Breast epithelium (tissue), 4 donors: ENCODE results near the gene ASTN2. TPM values are rescaled to one million over a fixed set of nuclear protein-coding genes. Genes with fewer than 3 reads are reported as not detected.

Experiments used
- DNase-seq, 2 donors: peaks; one replicate each; pipeline ENCODE4 v3.0.0-alpha.2; 2019; ENCODE audit warnings: low spot score in 2 of 2
- H3K27ac ChIP-seq, 2 donors: fragments of 200-600 bp; sonication (generic) in 1 of 2; one replicate each; pipeline ENCODE4 v1.5.1; 2016 to 2019; ENCODE audit warnings: mild to moderate bottlenecking in 1 of 2
- H3K27me3 ChIP-seq, 2 donors: fragments of 200-600 bp; sonication (generic) in 1 of 2; one replicate each; pipeline versions ENCODE4 v1.5.1 to v1.6.0; 2017 to 2019; ENCODE audit warnings: control low read depth in 1 of 2, mild to moderate bottlenecking in 1 of 2
- H3K36me3 ChIP-seq: fragments of 200-600 bp; one replicate; pipeline ENCODE4 v1.5.1; 2019
- H3K4me1 ChIP-seq, 2 donors: fragments of 200-600 bp; sonication (generic); one replicate each; pipeline ENCODE4 v1.5.1; 2016 to 2019; ENCODE audit warnings: control low read depth in 1 of 2
- H3K4me3 ChIP-seq, 3 donors: fragments of 200-600 bp; sonication (generic); 1 replicate in 2 of 3; 2 replicates in 1 of 3; pipeline ENCODE4 v1.5.1; 2016 to 2019; ENCODE audit warnings: mild to moderate bottlenecking in 3 of 3, moderate library complexity in 2 of 3
- H3K9me3 ChIP-seq, 2 donors: fragments of 200-600 bp; sonication (generic) in 1 of 2; one replicate each; pipeline ENCODE4 v1.5.1; 2016 to 2019; ENCODE audit warnings: control low read depth in 1 of 2
- CTCF ChIP-seq, 3 donors: fragments of 450-650 bp; IDR thresholded peaks; one replicate each; pipeline ENCODE4 v1.5.1; 2016 to 2017; ENCODE audit warnings: antibody characterized with exemption in 3 of 3, mild to moderate bottlenecking in 3 of 3, moderate library complexity in 3 of 3
- POLR2A ChIP-seq: fragments of 450-650 bp; IDR thresholded peaks from one replicate; pipeline ENCODE4 v1.6.1; 2016; ENCODE audit warnings: antibody characterized with exemption, mild to moderate bottlenecking, moderate library complexity
- POLR2AphosphoS5 ChIP-seq, 3 donors: sonication (generic); formaldehyde crosslinking; IDR thresholded peaks; one replicate each; pipeline ENCODE4 v1.6.1; 2017; ENCODE audit warnings: antibody characterized with exemption in 3 of 3
- intact Hi-C: fragments of 100-400 bp; cut with DNase I; formaldehyde crosslinking; loops from one replicate; pipeline ENCODE4 v1.15.1; 2023; ENCODE audit warnings: low total_unique reads
- total RNA-seq, 3 donors: library from RNA; depleted of rRNA; stranded (reverse); fragments of >200 nt; gene quantifications; one replicate each; pipeline ENCODE4 v1.1.0, GENCODE V29; 2016

Gene ASTN2
- total RNA-seq, 3 donors from 2014 or later, result 9.1 to 13.8 (median 9.8) TPM

- no peak for TF ChIP-seq POLR2A
- TF ChIP-seq CTCF (IDR thresholded peaks at IDR 0.05), result no peak
- TF ChIP-seq POLR2AphosphoS5 (IDR thresholded peaks at IDR 0.05), result no peak
- Histone ChIP-seq H3K4me1 (no peaks in the 10 kb centered on the region), H3K27ac (no peak overlapping the region), H3K36me3 (no peaks in the 10 kb centered on the region), H3K9me3 (no peaks in the 10 kb centered on the region), H3K4me3 (no peak overlapping the region), H3K27me3 (no peaks in the 10 kb centered on the region)
- DNase-seq, result no peak
- intact Hi-C loops, result no loop called here
Measured at GRCh38 chr9:117448066-117448465, 33.2 kb upstream of the ASTN2 start.

- Histone ChIP-seq H3K36me3 (no peaks in the 10 kb centered on the region), H3K9me3 (no peaks in the 10 kb centered on the region), H3K27me3 (no peaks in the 10 kb centered on the region), H3K4me3 (no peak overlapping the region), H3K27ac (no peak overlapping the region), H3K4me1 (no peaks in the 10 kb centered on the region)
- TF ChIP-seq POLR2AphosphoS5 (IDR thresholded peaks at IDR 0.05), result no peak
- no peak for TF ChIP-seq CTCF (IDR thresholded peaks at IDR 0.05)
- no peak for TF ChIP-seq POLR2A
- DNase-seq, result no peak
- intact Hi-C loops, result no loop called here
Measured at GRCh38 chr9:117445631-117446030, 30.8 kb upstream of the ASTN2 start.

- intact Hi-C loops, result no loop called here
- TF ChIP-seq POLR2A, result no peak
- TF ChIP-seq CTCF (IDR thresholded peaks at IDR 0.05), result no peak
- TF ChIP-seq POLR2AphosphoS5 (IDR thresholded peaks at IDR 0.05), result no peak
Measured at GRCh38 chr9:117444501-117444900, 29.6 kb upstream of the ASTN2 start.

GRCh38 chr9:117437283-117437682 lies 22.4 kb upstream of the ASTN2 start:
- DNase-seq, result no peak
- Histone ChIP-seq H3K36me3 (no peaks in the 10 kb centered on the region), H3K4me1 (no peaks in the 10 kb centered on the region), H3K9me3 (no peaks in the 10 kb centered on the region), H3K27ac (no peak overlapping the region), H3K4me3 (no peak overlapping the region), H3K27me3 (no peaks in the 10 kb centered on the region)
- intact Hi-C loops, result loop anchor here (10.0 kb wide), 1 partner anchor 1072 kb away; no protein-coding TSS in a partner anchor
- TF ChIP-seq CTCF (IDR thresholded peaks at IDR 0.05) (no peak), POLR2A (no peak), POLR2AphosphoS5 (IDR thresholded peaks at IDR 0.05) (no peak)

More at GRCh38 chr9:117444501-117444900, 29.6 kb upstream of the ASTN2 start:
- Histone ChIP-seq H3K9me3 (no peaks in the 10 kb centered on the region), H3K27me3 (no peaks in the 10 kb centered on the region), H3K4me3 (no peak overlapping the region), H3K4me1 (no peaks in the 10 kb centered on the region), H3K36me3 (no peaks in the 10 kb centered on the region), H3K27ac (no peak overlapping the region)
- no peak for DNase-seq

- Histone ChIP-seq H3K27me3 (no peaks in the 10 kb centered on the region), H3K9me3 (no peaks in the 10 kb centered on the region), H3K27ac (no peak overlapping the region), H3K4me3 (no peak overlapping the region), H3K4me1 (no peaks in the 10 kb centered on the region), H3K36me3 (no peaks in the 10 kb centered on the region)
- TF ChIP-seq CTCF (IDR thresholded peaks at IDR 0.05) (no peak), POLR2A (no peak), POLR2AphosphoS5 (IDR thresholded peaks at IDR 0.05) (no peak)
- intact Hi-C loops, result loop anchor here (10.0 kb wide), 1 partner anchor 1071 kb away; no protein-coding TSS in a partner anchor
- DNase-seq, result no peak
Measured at GRCh38 chr9:117435630-117436261, 20.9 kb upstream of the ASTN2 start.
